ENCODE results near the gene SYAP1.
A peak's percentile ranks its signal among the peaks of the same experiment; 100 is the strongest.
"Not testable (repeated sequence)": the region's sequence is repeated elsewhere in the genome, so short reads cannot be mapped to it uniquely, and the experiment has no call there.

Gene SYAP1

DNA sequence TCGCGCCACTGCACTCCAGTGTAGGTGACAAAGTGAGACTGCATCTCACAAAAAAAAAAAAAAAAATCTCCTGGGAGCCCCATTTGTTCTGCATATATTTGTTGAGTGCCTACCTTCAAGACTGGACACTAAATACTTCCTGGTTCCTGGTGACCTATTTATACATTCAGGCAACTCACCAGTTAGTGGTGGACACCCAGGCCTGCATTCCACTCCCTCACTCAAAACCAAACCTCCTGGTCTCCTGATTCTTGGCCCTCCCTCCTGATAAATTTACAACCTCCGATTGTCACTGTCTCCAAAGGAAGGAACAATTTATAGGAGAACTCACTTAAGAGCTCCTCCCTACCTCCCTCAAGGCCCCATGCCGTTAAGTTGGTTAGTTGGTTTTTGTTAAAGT lies 3.1 kb downstream of the SYAP1 start:
- no peak for DNase-seq

DNA sequence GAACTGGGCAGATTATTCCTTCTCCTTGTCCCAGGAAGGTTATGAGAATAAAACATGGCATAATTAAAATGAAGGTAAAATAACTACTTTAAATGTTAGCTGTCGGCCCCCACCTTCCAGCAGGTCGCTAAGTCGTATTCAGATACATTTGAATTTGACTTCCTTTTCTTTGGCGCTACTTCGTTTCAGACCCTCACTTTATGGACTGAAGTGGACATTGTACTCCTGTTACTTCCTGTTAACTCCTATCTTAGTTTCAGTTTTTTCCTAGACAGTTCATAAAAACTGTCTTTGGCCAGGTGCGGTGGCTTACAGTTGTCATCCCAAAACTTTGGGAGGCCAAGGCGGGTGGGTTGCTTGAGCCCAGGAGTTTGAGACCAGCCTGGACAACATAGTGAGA lies 5.7 kb downstream of the SYAP1 start:
- DNase-seq: no peak

- DNase-seq: not testable (repeated sequence)
Measured at GRCh38 chrX:16726347-16726988, 7.1 kb downstream of the SYAP1 start.

GRCh38 chrX:16727637-16728036 lies 8.2 kb downstream of the SYAP1 start:
- DNase-seq: no peak

GRCh38 chrX:16730450-16730849 lies 11.0 kb downstream of the SYAP1 start:
- no peak for DNase-seq

- DNase-seq: no peak
Measured at GRCh38 chrX:16733013-16733412, 13.6 kb downstream of the SYAP1 start.

- DNase-seq: no peak
Measured at GRCh38 chrX:16737024-16737423, 17.6 kb downstream of the SYAP1 start.

DNA sequence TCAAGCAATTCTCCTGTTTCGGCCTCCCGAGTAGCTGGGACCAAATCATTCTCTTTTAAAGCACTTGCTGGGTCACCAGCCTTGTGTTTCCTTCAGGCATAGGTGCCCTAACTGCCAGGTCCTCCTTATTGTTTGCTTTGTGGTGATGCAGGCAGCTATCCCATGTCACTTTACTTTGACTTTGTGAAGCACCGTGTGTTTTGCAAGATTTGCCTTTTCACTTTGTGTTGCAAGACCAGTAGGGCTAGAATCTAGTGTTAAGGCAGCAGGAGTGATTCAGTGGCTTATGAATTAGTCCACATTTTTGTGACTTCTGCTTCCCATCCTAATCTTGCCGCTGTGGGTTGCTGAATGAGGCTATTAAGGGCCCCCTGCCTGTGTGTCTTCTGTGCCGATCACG lies 20.2 kb downstream of the SYAP1 start:
- DNase-seq: no peak

DNA sequence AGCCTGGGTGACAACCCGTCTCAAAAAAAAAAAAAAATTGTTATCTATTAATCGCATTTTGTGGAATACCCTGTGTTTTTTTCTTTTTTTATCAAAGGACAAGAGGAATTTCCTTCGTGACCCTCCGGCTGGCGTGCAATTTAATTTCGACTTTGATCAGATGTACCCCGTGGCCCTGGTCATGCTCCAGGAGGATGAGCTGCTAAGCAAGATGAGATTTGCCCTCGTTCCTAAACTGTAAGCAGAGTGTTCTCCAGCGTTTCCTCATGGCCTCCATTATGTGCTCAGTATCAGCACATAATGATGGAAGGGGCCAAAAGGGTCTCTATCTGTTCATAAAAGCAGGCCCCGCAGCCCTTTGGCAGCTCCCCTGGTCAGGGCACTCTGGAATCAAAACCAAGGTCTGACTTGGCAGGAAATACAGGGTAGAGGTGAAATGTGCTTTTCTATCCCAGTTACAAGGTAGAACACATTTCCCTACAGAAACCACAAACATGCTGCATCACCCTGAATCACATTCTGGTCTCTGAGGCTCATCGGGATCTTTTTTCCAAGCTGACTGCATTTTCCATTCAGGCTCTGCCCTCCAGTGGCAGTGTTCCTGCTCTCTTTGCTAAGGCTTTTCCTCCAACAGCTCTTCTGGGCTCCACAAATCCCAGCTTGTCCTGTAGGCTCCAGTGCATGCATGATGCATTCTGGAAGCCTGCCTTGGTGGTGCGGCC lies 24.4 kb downstream of the SYAP1 start:
- DNase-seq: no peak

DNA sequence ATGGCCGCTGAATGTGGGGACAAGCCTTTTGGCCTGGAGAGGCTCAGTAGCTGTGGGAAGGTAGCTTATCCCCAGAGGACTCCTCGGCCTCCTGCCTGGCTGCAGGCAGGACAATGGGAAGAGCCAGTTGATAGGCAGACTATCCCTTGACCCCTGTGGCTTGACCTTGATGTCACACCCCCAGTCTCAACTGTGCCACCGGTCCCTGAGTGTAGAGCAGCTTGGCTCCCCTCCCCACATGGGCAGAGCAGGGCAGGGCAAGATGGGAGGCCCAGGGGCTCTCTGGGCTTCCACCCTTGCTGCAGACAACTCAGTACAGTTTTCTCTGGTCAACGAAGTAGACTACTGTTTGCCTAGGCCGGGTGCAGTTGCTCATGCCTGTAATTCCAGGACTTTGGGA lies 25.7 kb downstream of the SYAP1 start:
- DNase-seq: no peak

DNA sequence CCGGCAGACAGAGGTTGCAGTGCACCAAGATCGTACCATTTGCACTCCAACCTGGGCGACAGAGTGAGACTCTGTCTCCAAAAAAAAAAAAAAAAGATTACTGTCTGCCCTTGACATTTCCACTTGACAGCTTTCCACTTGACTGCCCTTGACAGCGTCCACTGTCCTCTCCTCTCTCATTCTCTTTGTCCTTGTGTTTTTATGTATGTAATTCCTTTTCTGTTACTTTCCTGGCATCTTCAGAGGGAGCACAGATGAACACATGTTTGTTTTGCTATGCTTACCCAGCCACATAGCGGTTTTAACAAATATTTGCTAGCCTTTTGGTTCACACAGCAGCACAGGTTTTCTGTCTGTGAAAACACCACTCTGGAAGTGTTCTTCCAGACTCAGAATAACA lies 26.2 kb downstream of the SYAP1 start:
- DNase-seq: no peak

DNA sequence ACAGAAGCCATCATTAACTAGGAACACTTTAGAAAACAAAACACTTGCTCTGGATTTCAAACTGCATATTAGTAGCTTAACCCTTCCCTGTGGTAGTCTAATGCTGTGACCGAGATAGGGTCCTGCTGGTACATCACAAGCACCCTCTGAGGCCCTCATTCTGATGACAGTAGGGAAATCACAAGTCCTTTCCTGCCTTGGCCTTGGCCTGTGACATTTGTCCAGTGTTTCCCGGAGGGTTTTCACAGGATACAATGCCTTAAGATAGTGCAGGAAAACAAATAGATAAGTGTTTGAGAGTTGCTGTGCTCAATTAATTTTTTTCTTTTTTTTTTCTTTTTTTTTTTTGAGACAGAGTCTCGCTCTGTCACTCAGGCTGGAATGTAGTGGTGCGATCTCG lies 29.0 kb downstream of the SYAP1 start:
- no peak for DNase-seq

- DNase-seq: no peak
Measured at GRCh38 chrX:16750136-16750535, 30.7 kb downstream of the SYAP1 start.

- DNase-seq: no peak
Measured at GRCh38 chrX:16754019-16754418, 34.6 kb downstream of the SYAP1 start.

DNA sequence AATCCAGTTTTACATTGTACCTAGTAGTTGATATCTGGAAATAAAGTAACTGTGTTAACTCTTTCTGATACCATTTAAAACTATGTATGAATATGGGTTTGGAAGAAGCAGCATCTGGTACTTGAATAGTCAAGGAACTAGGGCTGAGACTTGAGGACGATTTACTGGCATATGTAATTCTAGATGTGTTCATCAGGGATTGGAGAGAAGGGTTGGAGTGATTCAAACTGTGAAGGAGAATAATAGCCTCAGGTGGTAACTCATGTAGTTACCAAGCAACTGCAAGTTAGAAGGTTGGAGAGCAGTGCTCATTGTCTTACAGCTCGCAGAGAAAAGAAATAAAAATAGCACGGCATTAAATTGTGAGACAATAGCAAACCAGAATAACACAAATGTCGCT lies 37.3 kb downstream of the SYAP1 start:
- DNase-seq: no peak

DNA sequence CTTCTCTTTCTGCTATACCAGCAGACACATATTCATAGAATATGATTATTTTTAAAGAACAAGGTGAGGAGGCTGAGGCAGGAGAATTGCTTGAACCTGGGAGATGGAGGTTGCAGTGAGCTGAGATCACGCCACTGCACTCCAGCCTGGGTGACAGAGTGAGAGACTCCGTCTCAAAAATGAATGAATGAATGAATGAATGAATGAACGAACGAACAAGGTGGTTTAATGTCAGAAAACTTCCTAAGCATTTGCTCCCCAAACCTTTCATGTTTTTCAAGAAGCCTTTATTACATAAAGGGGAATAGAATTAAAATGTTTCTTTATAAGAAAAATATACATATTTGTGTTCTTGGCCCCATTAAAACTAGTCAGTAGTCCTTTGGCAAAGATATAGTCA lies 42.1 kb downstream of the SYAP1 start:
- DNase-seq: not testable (repeated sequence)

- no peak for DNase-seq
Measured at GRCh38 chrX:16762579-16762978, 43.2 kb downstream of the SYAP1 start.

GRCh38 chrX:16765594-16765993 lies 46.2 kb downstream of the SYAP1 start:
- DNase-seq: no peak

DNA sequence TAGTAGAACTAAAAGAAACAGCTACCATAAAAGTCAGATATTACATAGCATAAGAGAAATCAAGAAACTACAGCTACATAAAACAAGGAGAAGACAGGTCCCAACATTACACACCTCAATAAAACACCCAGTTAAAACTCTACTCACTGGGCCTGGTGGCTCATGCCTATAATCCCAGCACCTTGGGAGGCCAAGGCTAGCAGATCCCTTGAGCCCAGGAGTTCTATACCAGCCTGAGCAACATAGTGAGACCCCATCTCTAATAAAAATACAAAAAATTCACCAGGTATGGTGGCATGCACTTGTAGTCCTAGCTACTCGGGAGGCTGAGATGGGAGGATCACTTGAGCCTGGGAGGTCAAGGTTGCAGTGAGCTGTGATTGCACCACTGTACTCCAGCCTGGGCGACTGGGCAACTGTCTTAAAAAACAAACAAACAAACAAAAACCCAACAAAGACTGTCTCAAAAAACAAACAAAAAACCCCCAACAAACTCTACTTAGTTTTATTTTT lies 51.6 kb downstream of the SYAP1 start:
- DNase-seq: no peak

GRCh38 chrX:16771483-16772398 lies 52.3 kb downstream of the SYAP1 start:
- peak in 2 of 56 donors; percentile 1 to 11 for DNase-seq

DNA sequence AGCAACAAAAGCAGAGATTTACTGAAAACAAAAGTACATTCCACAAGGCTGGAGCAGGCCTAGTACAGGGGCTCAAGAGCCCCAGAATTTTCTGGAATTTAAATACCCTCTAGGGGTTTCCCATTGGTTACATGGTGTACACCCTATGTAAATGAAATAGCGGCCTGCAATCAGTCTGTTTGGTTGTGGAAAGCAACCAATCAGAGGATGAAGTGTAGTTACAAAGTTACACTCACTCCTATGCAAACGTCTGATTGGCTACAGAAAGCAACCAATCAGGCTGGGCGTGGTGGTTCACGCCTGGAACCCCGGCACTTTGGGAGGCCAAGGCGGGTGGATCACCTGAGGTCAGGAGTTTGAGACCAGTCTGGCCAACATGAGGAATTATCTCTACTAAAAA lies 53.0 kb downstream of the SYAP1 start:
- no peak for DNase-seq

GRCh38 chrX:16774746-16775145 lies 55.3 kb downstream of the SYAP1 start:
- no peak for DNase-seq

Measured in amygdala (tissue), 56 donors.